ENCODE measurements around the gene FAM200B. TPM values are rescaled to one million over a fixed set of nuclear protein-coding genes. Genes with fewer than 3 reads are reported as not detected.

Gene FAM200B
- total RNA-seq = 10 to 100 TPM in 1 of 2 experiments, 1 to 10 TPM in 1; 9.8 to 13.3 TPM

DNA sequence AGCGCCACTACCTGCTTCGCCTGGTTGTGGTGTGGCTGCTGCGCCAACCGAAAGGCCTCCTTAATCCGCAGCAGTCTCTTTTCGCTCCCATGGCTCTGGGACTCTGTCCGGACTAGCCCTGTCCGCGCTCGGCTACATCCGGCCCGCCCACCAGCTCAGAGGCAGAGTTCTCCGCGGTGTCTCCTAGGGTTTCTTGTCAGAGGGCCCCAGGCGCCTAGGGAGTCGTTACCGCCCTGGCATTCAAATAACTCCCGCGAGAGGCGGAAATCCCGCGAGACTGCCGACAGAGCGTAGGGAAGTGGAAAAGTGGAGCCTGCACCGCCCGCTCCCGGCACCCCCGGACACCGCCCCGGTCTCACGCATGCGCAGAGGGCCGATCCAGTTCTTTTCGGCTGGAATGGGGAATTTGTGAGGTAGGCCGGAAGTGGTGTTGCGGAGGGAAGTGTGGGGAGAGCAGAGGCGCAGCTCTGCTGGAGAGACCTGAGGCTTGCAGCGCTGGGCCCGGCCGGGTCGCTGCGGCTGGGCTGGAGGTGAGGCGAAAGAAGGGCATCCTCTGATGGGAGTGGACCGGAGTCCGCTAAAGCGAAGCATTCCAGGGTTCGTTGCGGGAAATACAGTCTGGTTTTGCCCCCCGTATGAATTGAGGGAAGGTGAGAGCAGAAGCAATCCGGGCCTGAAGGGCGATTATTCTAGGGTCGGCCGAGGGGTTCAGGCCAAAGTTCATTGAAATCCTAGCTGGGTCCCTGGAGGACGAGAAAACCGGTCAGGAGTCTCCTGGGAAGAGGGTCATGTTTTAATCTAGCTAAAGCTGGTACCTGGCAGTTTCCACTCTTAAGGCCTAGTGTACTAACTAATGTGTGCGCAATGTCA is at the start of gene FAM200B:
Gene FAM200B, plus strand, starts transcription at position 456 of the 870 bp plus-strand sequence. CDS start 5,151 bp downstream, outside the sequence.
- ATAC-seq = peak; percentile 98
- Mint-ChIP-seq H3K27me3 (no peaks in the 10 kb centered on the region), H3K27ac (peak within 1 kb of the TSS; percentile 96), H3K4me1 (peaks cover 39% of the 10 kb centered on the region), H3K4me3 (peak within 1 kb of the TSS; percentile 98), H3K9me3 (ENCODE audit: low read depth) (no peaks in the 10 kb centered on the region), H3K36me3 (ENCODE audit: low read depth) (peaks cover 28% of the 10 kb centered on the region)
- CTCF ChIA-PET = interaction anchor here (1.0 to 2.4 kb wide), 8 partner anchors 9 to 319 kb away, joined by 3 to 11 read pairs (median 5); partner anchors contain the start of gene FBXL5
- intact Hi-C loops (cut with DNase I, micrococcal nuclease) = loop anchor here (1.0 to 10.0 kb wide), 8 partner anchors 21 to 1653 kb away; partner anchors contain the start of genes CD38 (in 2 of the 2), FBXL5 (in 2 of the 2), BST1 (in 1 of the 2) and CPEB2 (in 1 of the 2)
- POLR2A ChIA-PET = interaction anchor here (1.0 kb wide), 1 partner anchor 24 kb away, joined by 4 read pairs; no protein-coding TSS in a partner anchor
- DNase-seq = peak; percentile 99

DNA sequence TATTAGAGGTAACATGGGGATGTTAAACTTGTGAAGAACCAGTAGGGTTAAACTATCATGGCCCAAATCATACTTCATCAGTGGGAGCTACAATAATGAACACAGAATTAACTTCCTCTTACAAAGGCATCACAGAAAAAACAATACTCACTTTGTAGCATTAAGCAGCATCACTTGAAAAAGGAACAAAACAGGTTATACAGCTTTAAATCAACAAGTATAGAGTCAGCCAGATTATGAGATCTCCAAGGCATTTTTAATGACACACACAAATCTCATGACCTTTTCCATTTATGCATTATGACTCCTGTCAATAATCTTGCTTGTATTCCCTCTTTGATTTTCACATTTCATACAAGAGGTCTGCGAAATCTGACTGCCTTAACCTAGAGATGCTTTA is 44.8 kb upstream of the FAM200B start:
- H3K27ac Mint-ChIP-seq = no peak overlapping the region
- H3K27me3 Mint-ChIP-seq = no peaks in the 10 kb centered on the region
- intact Hi-C loops (cut with DNase I, micrococcal nuclease) = no loop called here
- peaks cover 7% of the 10 kb centered on the region for H3K4me1 Mint-ChIP-seq
- peaks cover 39% of the 10 kb centered on the region for H3K36me3 Mint-ChIP-seq (ENCODE audit: low read depth)
- no peak overlapping the region for H3K4me3 Mint-ChIP-seq
- ChIA-PET POLR2A (no interaction called here), CTCF (interaction anchor here (1.3 to 2.0 kb wide), 2 partner anchors 13 to 15 kb away, joined by 4 to 6 read pairs; no protein-coding TSS in a partner anchor)
- DNase-seq = no peak
- no peaks in the 10 kb centered on the region for H3K9me3 Mint-ChIP-seq (ENCODE audit: low read depth)
- no peak for ATAC-seq

DNA sequence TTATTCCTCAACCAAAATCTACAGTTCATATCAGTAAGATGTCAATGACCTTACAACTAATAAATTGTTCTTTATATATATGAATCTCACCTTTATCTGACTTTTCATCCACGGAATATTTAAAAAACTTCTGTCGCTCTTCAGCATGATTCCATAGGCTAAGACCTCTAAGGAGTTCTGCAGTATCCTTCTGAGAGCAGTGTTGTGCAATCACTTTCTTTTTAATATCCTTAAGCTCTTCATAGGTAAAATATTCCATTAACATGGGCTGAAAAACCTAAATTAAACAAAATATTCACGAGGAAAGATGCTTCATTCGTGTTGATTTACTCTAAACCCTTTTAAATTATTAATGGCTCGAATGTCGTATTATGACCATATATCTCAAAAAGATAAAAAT is 43.2 kb upstream of the FAM200B start:
- ChIA-PET CTCF (interaction anchor here (2.0 kb wide), 1 partner anchor 12 kb away, joined by 6 read pairs; no protein-coding TSS in a partner anchor), POLR2A (no interaction called here)
- intact Hi-C loops (cut with DNase I, micrococcal nuclease) = no loop called here
- ATAC-seq (no peak), DNase-seq (no peak)
- H3K27ac Mint-ChIP-seq = no peak overlapping the region
- H3K4me1 Mint-ChIP-seq = peaks cover 10% of the 10 kb centered on the region
- no peak overlapping the region for H3K4me3 Mint-ChIP-seq
- no peaks in the 10 kb centered on the region for H3K9me3 Mint-ChIP-seq (ENCODE audit: low read depth)
- H3K36me3 Mint-ChIP-seq (ENCODE audit: low read depth) = peaks cover 25% of the 10 kb centered on the region
- no peaks in the 10 kb centered on the region for H3K27me3 Mint-ChIP-seq

DNA sequence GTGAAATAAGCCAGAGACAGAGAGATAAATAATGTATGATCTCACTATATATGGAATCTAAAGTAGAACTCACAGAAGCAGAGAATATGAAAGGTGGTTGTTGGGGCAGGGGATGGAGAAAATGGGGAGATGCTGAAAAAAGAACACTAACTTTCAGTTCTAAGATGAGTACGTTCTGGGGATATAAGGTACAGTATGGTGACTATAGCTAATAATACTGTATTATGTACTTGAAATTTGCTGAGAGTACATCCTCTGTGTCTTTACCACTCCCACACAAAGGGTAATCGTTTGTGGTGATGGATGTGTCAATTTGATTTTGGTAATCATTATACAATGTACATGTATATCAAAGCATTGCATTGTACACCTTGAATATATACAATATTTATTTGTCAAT is 33.0 kb upstream of the FAM200B start:
- CTCF ChIA-PET = interaction anchor here (0.9 to 1.5 kb wide), 2 partner anchors 8 to 34 kb away, joined by 3 to 5 read pairs; no protein-coding TSS in a partner anchor
- Mint-ChIP-seq H3K4me1 (peaks cover 63% of the 10 kb centered on the region), H3K27me3 (no peaks in the 10 kb centered on the region), H3K36me3 (ENCODE audit: low read depth) (peaks cover 4% of the 10 kb centered on the region), H3K27ac (no peak overlapping the region), H3K4me3 (no peak overlapping the region), H3K9me3 (ENCODE audit: low read depth) (no peaks in the 10 kb centered on the region)
- intact Hi-C loops (cut with DNase I, micrococcal nuclease) = no loop called here
- no peak for ATAC-seq
- DNase-seq = no peak
- POLR2A ChIA-PET = interaction anchor here (0.6 kb wide), 1 partner anchor 50 kb away, joined by 7 read pairs; no protein-coding TSS in a partner anchor

DNA sequence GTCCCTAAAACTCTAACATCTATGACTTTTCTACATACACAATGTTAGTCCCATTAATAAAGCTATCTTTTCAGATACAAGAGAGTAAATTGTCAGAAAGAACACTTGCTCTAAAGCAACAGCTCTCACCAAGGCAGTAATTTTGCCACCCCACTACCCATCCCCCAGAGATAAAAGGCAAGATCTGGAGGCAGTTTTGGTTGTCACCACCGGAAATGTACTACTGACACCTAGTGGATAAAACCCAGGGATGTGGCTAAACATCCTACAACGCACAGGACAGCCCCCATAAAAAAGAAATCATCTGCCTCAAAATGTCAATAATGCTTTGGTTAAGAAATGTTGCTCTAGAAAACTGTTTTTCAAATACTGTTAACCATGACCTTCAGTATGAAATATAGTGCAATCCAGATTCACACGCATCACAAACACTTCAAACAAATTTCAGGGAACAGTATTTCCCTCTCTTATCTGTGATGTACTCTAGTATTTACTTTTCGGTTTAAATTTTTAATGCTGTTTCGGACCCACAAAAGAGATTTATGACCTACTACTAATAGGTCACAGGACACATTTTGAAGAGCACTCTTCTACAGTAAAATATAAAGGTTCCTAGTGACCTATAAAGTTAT is 31.6 kb upstream of the FAM200B start:
- H3K36me3 Mint-ChIP-seq (ENCODE audit: low read depth) = peaks cover 2% of the 10 kb centered on the region
- ATAC-seq = peak; percentile 80
- no peaks in the 10 kb centered on the region for H3K9me3 Mint-ChIP-seq (ENCODE audit: low read depth)
- DNase-seq = peak; percentile 69
- H3K4me1 Mint-ChIP-seq = peaks cover 59% of the 10 kb centered on the region
- intact Hi-C loops (cut with DNase I, micrococcal nuclease) = loop anchor here (1.0 to 10.0 kb wide), 9 partner anchors 171 to 1995 kb away; partner anchors contain the start of gene TAPT1 (in 1 of the 2)
- peak overlapping the region; percentile 75 for H3K27ac Mint-ChIP-seq
- CTCF ChIA-PET = interaction anchor here (0.6 to 1.9 kb wide), 11 partner anchors 9 to 1867 kb away, joined by 3 to 6 read pairs (median 3); no protein-coding TSS in a partner anchor
- H3K4me3 Mint-ChIP-seq = peak overlapping the region; percentile 38
- no peaks in the 10 kb centered on the region for H3K27me3 Mint-ChIP-seq
- POLR2A ChIA-PET = no interaction called here

DNA sequence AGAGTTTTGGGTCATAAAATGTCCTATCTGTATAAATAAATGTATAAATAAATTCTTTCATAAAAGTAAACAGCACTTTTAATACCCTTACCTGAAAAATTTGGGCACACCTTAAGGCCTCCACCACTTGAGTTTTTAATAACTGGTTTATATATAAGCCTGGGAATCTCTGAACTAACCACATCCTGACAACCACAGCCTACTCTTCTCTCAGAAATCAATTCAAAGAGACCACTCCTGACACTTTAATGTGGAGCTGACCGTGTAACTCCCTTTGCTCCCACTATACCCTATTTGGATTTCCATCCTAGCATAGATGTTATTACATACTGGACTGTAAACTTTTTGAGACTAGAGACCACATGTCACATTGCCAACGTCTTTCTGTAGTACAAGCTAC is 30.0 kb upstream of the FAM200B start:
- H3K4me1 Mint-ChIP-seq = peaks cover 63% of the 10 kb centered on the region
- no peaks in the 10 kb centered on the region for H3K9me3 Mint-ChIP-seq (ENCODE audit: low read depth)
- ATAC-seq (no peak), DNase-seq (no peak)
- peak overlapping the region; percentile 62 for H3K27ac Mint-ChIP-seq
- intact Hi-C loops (cut with DNase I, micrococcal nuclease) = loop anchor here (2.0 to 10.0 kb wide), 8 partner anchors 174 to 1997 kb away; partner anchors contain the start of gene TAPT1 (in 1 of the 2)
- POLR2A ChIA-PET = interaction anchor here (0.6 kb wide), 1 partner anchor 33 kb away, joined by 3 read pairs; no protein-coding TSS in a partner anchor
- no peaks in the 10 kb centered on the region for H3K27me3 Mint-ChIP-seq
- H3K4me3 Mint-ChIP-seq = peak overlapping the region; percentile 39
- H3K36me3 Mint-ChIP-seq (ENCODE audit: low read depth) = peaks cover 2% of the 10 kb centered on the region
- CTCF ChIA-PET = interaction anchor here (0.6 to 2.2 kb wide), 14 partner anchors 9 to 419 kb away, joined by 3 to 11 read pairs (median 4); partner anchors contain the start of gene FAM200B

DNA sequence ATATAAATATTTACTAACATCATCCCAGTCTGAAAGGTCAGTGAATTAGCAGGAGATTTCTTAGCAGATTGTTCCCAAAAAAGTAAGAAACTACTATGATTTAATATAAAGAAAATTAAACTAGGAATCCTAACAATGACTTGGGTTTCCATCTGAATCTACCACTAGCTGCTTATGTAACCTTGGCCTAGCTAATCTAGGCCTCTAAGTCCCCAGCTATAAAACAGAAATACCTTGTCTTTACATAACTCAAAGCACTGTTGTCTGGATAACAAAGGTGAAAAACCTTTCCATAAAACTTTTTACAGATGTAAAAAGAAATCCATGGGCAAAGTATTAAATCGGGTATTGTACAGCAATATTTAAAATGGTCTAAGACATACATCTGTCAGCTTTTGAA is 29.4 kb upstream of the FAM200B start:
- ATAC-seq (no peak), DNase-seq (no peak)
- ChIA-PET POLR2A (interaction anchor here (0.6 kb wide), 1 partner anchor 33 kb away, joined by 3 read pairs; no protein-coding TSS in a partner anchor), CTCF (interaction anchor here (0.6 to 2.2 kb wide), 11 partner anchors 10 to 414 kb away, joined by 3 to 11 read pairs (median 3); partner anchors contain the start of gene FAM200B)
- Mint-ChIP-seq H3K27me3 (no peaks in the 10 kb centered on the region), H3K4me1 (peaks cover 65% of the 10 kb centered on the region), H3K4me3 (peak overlapping the region; percentile 39), H3K9me3 (ENCODE audit: low read depth) (no peaks in the 10 kb centered on the region), H3K27ac (peak overlapping the region; percentile 62), H3K36me3 (ENCODE audit: low read depth) (peaks cover 2% of the 10 kb centered on the region)
- intact Hi-C loops (cut with DNase I, micrococcal nuclease) = loop anchor here (2.0 to 10.0 kb wide), 6 partner anchors 175 to 1997 kb away; partner anchors contain the start of gene TAPT1 (in 1 of the 2)

DNA sequence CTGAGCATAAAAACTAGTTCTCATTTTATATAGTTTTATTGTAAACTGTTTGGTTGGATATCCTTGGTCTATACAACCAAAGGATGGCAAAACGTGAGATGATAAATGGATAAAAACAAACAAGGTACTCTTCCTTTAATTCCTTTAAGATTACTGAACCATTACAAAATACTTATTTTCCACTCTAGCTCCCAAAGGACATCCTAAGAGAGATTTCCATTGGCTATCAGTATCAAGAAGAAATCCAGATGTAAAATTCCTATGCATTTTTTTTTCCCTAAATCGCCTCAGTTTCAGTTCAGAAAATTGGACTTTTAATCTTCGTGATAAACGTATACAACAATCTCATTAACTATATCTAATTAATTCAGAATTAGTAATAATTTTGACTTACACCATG is 28.8 kb upstream of the FAM200B start:
- peak overlapping the region; percentile 99 for H3K4me3 Mint-ChIP-seq
- CTCF ChIA-PET = interaction anchor here (0.6 to 2.2 kb wide), 7 partner anchors 10 to 414 kb away, joined by 3 to 8 read pairs (median 3); no protein-coding TSS in a partner anchor
- ATAC-seq = no peak
- no peak for DNase-seq
- H3K27me3 Mint-ChIP-seq = no peaks in the 10 kb centered on the region
- H3K4me1 Mint-ChIP-seq = peaks cover 64% of the 10 kb centered on the region
- no peak overlapping the region for H3K27ac Mint-ChIP-seq
- no peaks in the 10 kb centered on the region for H3K9me3 Mint-ChIP-seq (ENCODE audit: low read depth)
- POLR2A ChIA-PET = no interaction called here
- peaks cover 2% of the 10 kb centered on the region for H3K36me3 Mint-ChIP-seq (ENCODE audit: low read depth)
- intact Hi-C loops (cut with DNase I, micrococcal nuclease) = loop anchor here (2.0 to 10.0 kb wide), 6 partner anchors 176 to 1998 kb away; partner anchors contain the start of gene TAPT1 (in 1 of the 2)

DNA sequence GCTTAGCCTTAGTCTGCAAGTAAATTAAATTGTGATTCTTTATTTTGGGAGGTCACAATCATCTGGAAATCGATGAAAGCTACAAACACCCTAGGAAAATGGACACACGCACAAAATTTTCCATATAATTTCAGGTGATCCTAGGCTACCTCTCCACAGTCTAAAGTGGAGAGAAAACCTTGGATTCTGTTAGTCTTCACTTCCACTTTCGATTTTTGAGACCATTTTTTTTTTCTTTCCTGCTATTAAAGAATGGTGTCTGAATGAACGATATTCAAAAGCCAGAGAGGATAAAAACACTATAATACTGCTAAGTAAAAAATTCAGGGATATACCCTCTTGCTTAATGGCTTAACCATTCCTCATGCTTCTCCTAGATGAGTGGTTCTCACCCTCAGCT is 28.2 kb upstream of the FAM200B start:
- peaks cover 2% of the 10 kb centered on the region for H3K36me3 Mint-ChIP-seq (ENCODE audit: low read depth)
- CTCF ChIA-PET = interaction anchor here (0.6 to 1.3 kb wide), 5 partner anchors 20 to 196 kb away, joined by 3 to 5 read pairs (median 3); no protein-coding TSS in a partner anchor

DNA sequence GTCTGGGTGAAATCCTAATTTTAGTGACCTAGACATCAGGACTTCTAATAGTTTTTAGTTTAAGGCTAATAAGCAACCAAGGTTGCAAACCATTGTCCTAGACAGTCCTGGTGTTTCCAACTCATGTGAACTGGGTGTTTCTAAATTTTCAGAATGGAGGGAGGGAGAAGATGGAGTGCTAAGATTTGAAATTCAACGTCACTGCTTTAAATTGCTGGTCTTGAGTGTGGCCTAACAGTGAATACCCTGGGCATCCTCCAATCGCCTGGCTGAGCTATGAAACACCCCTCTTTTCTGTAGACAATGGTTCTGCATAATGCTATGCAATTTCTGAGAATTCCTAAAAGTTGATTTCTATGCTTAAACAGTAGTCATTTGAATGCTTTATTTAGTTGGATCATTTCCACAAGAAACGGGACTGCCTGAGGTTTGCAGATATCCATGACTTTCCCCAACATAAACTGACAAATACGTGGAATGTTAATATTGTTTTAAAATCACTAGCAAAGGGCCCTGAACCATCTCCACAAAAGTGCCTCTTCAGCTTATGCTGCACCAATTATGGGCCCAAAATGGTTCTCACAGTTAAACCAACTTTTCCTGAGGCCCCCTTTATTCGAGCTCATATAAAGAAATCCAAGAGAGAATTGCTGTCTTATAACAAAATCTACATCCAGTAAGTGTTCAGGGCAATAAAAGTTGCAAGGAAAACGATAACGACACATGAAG is 27.6 kb upstream of the FAM200B start:
- H3K4me1 Mint-ChIP-seq = peaks cover 56% of the 10 kb centered on the region
- H3K9me3 Mint-ChIP-seq (ENCODE audit: low read depth) = no peaks in the 10 kb centered on the region
- peak overlapping the region; percentile 97 for H3K27ac Mint-ChIP-seq
- ATAC-seq (peak; percentile 21), DNase-seq (peak; percentile 31)
- H3K27me3 Mint-ChIP-seq = no peaks in the 10 kb centered on the region
- intact Hi-C loops (cut with DNase I, micrococcal nuclease) = loop anchor here (2.0 to 10.0 kb wide), 10 partner anchors 113 to 1999 kb away; partner anchors contain the start of genes TAPT1 (in 2 of the 2), CD38 (in 1 of the 2) and CPEB2 (in 1 of the 2)
- POLR2A ChIA-PET = interaction anchor here (1.1 kb wide), 1 partner anchor 26 kb away, joined by 3 read pairs; no protein-coding TSS in a partner anchor
- peaks cover 2% of the 10 kb centered on the region for H3K36me3 Mint-ChIP-seq (ENCODE audit: low read depth)
- CTCF ChIA-PET = interaction anchor here (0.6 to 1.3 kb wide), 13 partner anchors 10 to 416 kb away, joined by 3 to 6 read pairs (median 3); partner anchors contain the start of gene FAM200B
- H3K4me3 Mint-ChIP-seq = peak overlapping the region; percentile 99

More for the DNA sequence above, 28.2 kb upstream of the FAM200B start:
- ATAC-seq = no peak
- peaks cover 61% of the 10 kb centered on the region for H3K4me1 Mint-ChIP-seq
- no peaks in the 10 kb centered on the region for H3K27me3 Mint-ChIP-seq
- POLR2A ChIA-PET = interaction anchor here (1.1 kb wide), 1 partner anchor 27 kb away, joined by 3 read pairs; no protein-coding TSS in a partner anchor
- H3K27ac Mint-ChIP-seq = peak overlapping the region; percentile 97
- peak overlapping the region; percentile 99 for H3K4me3 Mint-ChIP-seq
- no peaks in the 10 kb centered on the region for H3K9me3 Mint-ChIP-seq (ENCODE audit: low read depth)
- intact Hi-C loops (cut with DNase I, micrococcal nuclease) = loop anchor here (2.0 to 10.0 kb wide), 6 partner anchors 176 to 1999 kb away; partner anchors contain the start of gene TAPT1 (in 1 of the 2)
- no peak for DNase-seq
